Fibroblast of gingiva (primary cell): ENCODE results near the gene SIGLEC14.
"Not testable (repeated sequence)": the region's sequence is repeated elsewhere in the genome, so short reads cannot be mapped to it uniquely, and the experiment has no call there.

Experiments
- DNase-seq: peaks from one replicate; pipeline ENCODE4 v3.0.0-alpha.2; 2011; ENCODE audit warnings: low read depth

Gene SIGLEC14

DNA sequence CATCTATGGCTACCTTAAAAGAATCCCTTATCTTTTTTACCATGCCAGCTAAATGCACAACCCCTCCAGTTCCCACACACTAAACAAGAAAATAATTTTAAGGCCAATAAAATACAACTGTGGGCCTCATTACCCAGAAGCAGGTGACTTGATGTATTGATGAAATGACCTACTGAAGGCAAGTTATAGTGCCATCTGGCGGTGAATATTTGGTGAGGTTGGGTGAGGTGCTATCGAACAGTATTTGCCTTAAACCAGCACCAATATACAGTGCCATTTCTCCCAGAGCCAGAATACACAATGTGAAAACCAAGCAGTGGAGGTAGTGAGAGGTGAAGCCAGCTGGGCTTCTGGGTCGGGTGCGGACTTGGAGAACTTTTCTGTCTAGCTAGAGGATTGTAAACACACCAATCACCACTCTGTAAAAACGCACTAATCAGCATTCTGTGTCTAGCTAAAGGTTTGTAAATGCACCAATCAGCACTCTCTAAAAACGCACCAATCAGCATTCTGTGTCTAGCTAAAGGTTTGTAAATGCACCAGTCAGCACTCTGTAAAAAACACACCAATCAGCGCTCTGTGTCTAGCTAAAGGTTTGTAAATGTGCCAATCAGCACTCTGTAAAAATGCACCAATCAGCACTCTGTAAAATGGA is 29.4 kb upstream of the SIGLEC14 start:
- DNase-seq: peak; percentile 15

GRCh38 chr19:51668216-51668615 is 21.6 kb upstream of the SIGLEC14 start:
- no peak for DNase-seq

DNA sequence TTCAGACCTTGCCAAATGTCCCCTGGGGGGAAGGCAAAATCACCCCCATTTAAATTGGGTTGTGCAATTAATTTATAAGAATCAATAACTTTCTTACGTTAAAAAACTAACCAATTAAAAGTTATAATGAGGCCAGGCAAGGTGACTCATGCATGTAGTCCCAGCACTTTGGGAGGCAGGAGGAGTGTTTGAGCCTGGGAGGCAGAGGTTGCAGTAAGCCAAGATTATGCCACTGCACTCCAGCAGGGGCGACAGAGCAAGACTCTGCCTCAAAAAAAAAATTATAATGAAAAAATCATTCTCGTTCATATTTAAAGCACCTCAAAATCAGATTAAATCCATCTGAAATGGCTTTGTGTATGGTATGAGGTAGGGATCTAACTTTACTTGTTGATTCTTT is 18.4 kb upstream of the SIGLEC14 start:
- DNase-seq: no peak

- DNase-seq: no peak
Observed at GRCh38 chr19:51664131-51664530, 17.5 kb upstream of the SIGLEC14 start.

GRCh38 chr19:51663650-51664049 is 17.0 kb upstream of the SIGLEC14 start:
- no peak for DNase-seq

DNA sequence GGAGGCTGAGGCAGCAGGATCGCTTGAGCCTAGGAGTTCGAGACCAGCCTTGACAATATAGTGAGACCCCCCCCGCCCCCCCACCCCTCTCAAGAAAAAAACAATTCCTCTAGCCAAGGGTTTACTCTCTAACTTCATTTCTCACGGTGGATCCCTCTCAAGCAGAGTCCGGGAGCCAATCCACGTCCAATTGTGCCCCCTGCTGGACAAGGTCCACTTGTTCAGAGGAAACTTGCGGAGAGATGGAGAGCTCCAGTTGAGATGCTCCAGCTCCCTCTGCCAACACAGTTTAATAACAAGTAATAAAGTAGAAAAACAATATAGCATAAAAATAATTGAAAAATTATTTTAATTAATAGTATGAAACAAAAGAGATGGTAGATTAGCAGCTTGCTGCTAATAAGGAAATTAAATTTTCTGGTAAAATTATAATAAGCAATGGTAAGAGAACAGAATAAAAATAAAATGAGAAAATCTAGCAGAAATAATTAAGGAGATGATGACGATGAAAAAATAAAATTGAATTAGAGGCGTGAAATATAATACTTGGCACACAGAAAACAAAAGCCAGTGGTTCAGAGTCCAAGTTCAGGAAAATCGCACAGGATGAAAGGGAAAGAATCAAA is 14.5 kb upstream of the SIGLEC14 start:
- peak; percentile 64 for DNase-seq

- DNase-seq: no peak
Observed at GRCh38 chr19:51654783-51655182, 8.2 kb upstream of the SIGLEC14 start.

- DNase-seq: no peak
Observed at GRCh38 chr19:51653162-51653561, 6.5 kb upstream of the SIGLEC14 start.

GRCh38 chr19:51652266-51652665 is 5.6 kb upstream of the SIGLEC14 start:
- no peak for DNase-seq

GRCh38 chr19:51651216-51651846 is 4.7 kb upstream of the SIGLEC14 start:
- DNase-seq: no peak

- DNase-seq: no peak
Observed at GRCh38 chr19:51647318-51647717, 693 bp upstream of the SIGLEC14 start.

- no peak for DNase-seq
Observed at GRCh38 chr19:51644636-51645271, 1.9 kb downstream of the SIGLEC14 start.

- no peak for DNase-seq
Observed at GRCh38 chr19:51641648-51642047, 5.0 kb downstream of the SIGLEC14 start.

DNA sequence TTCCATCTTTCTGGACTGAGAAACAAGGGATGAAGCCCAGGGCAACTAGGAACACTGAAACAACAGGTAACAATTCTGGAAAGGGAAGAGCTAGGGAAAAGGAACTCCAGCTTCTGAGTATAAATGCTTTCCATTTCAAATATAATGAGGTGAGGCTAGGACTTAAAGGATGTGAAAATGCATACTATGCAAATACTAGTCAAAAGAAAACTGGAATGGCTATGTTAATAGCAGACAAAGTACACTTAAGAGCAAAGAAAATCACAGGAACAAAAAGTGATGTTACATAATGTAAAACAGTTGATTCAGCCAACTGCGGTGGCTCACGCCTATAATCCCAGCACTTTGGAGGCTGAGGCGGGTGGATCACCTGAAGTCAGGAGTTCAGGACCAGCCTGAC is 6.2 kb downstream of the SIGLEC14 start:
- no peak for DNase-seq

DNA sequence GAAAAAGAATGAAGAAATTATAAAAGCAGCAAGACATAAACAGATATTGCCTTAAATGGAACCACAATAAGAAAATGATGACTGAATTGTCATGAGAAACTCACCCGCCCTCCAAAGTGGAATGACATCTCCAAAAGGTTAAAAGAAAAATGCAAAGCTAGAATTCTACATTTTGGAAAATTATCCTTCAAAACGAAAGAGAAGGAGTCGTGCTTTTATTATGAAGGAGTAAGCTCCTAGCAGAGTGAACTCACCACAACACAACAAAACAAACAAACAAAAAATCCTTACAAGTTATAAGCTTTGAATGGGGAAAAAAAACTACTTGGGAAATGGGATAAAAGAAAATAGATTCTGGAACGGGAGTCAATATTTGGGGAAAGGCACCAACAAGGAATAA is 6.7 kb downstream of the SIGLEC14 start:
- no peak for DNase-seq

- no peak for DNase-seq
Observed at GRCh38 chr19:51637362-51637978, 9.2 kb downstream of the SIGLEC14 start.

- no peak for DNase-seq
Observed at GRCh38 chr19:51632126-51632525, 14.5 kb downstream of the SIGLEC14 start.

- not testable (repeated sequence) for DNase-seq
Observed at GRCh38 chr19:51630315-51630714, 16.3 kb downstream of the SIGLEC14 start, which contains the start of gene SIGLEC5. Gene SIGLEC5 (minus strand): TSS chr19:51630401. CDS start chr19:51630335, 66 bp downstream.

DNA sequence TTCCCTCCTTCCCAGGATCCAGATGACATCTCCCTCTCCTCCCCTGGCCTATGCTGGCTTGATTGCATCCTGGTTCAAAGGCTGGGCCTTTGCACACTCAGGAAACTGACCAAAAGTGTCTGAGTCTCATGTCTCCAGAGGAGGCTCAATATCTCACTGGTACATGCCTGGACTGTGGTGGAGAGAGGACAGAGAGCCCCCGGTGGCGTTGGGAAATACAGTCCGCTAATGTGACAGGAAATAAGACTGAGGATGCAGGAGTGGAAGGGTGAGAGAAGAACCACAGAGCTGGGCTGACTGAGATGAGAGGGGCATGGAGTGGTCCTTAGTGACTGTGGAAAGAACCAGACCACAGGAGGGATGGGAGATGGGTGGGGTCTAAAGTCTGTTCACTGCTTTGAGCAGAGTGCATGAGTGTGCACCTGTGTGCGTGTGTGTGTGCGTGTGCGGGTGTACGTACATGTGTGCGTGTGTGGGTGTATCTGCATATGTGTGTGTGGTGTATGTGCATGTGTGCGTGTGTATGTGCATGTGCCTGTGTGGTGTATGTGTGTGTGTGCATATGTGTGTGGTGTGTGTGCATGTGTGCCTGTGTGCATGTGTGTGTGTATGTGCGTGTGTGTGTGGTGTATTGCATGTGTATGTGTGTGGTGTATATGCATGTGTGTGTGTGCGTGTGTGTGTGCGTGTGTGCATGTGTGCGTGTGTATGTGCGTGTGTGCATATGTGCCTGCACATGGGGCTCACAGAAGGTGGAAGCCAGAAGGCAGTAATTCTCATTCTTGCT is 18.3 kb downstream of the SIGLEC14 start:
- DNase-seq: no peak

GRCh38 chr19:51627491-51628138 is 19.0 kb downstream of the SIGLEC14 start:
- DNase-seq: no peak

DNA sequence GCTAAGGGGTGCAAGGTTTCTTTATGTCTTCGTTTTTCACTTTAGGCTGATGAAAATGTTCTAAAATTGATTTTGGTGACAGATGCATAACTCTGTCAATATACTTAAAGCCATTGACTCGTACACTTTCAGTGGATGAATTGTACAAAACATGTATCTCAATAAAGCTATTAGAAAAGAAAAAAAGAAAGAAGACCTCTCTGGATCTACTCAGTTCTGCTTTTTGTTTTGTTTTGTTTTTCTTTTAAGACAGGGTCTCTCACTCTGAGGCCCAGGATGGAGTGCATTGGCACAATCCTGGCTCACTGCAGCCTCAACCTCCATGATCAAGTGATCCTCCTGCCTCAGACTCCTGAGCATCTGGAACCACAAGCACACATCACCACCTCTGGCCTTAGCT is 19.9 kb downstream of the SIGLEC14 start:
- DNase-seq: no peak
